HepG2 (cell line): ENCODE results near the gene MAP3K20. TPM values are rescaled to one million over a fixed set of nuclear protein-coding genes. Genes with fewer than 3 reads are reported as not detected.

Experiments used
- ATAC-seq: fragments of 200-7000 bp; cut with Tn5 transposase; 3 replicates; pipeline ENCODE4 v1.9.1; 2020; ENCODE audit warnings: mild to moderate bottlenecking, moderate library complexity
- BruUV-seq: library from RNA; stranded (reverse); fragments of 400-500 nt; replicated peaks from 2 replicates; lab custom pipeline; 2021; lab: Mats Ljungman, UMichigan
- CTCF ChIA-PET: fragments of 300-600 bp; formaldehyde crosslinking; extraction: SDS; loops from one replicate; lab custom pipeline; 2021; ENCODE audit warnings: low total read pairs, inconsistent platforms, low intra/inter-chr PET ratio; lab: Yijun Ruan, JAX
- POLR2A ChIA-PET: fragments of 350-600 bp; sonication (Branson Sonifier 250); formaldehyde crosslinking; loops from one replicate; lab custom pipeline; 2020; ENCODE audit warnings: antibody characterized with exemption, inconsistent platforms; lab: Yijun Ruan, JAX
- DNase-seq: peaks from one replicate; pipeline ENCODE4 v3.0.0-alpha.2; 2015; ENCODE audit warnings: low spot score
- FAIRE-seq: peaks from 3 replicates; lab custom pipeline; 2011; peaks lifted over from hg19 to GRCh38; lab: Jason Lieb, UNC
- H2AFZ ChIP-seq: one replicate; pipeline ENCODE4 v1.6.1; 2011; ENCODE audit warnings: low read length, inconsistent platforms
- H3K27ac ChIP-seq: fragments of 300-600 bp; 3 replicates; pipeline ENCODE4 v1.8.0; 2011; ENCODE audit warnings: mixed run types, mild to moderate bottlenecking, mixed read lengths, low read length, inconsistent platforms; ENCODE audit not compliant: insufficient read depth; ENCODE audit errors: extremely low read length
- H3K27me3 ChIP-seq, 2 experiments: fragments of 200-600 bp in 1 of 2; 2 replicates in 1 of 2; 3 replicates in 1 of 2; pipeline versions ENCODE4 v1.6.0 to v1.8.0; 2011; ENCODE audit warnings: low read length in 2 of 2, mild to moderate bottlenecking in 2 of 2, moderate library complexity in 2 of 2, inconsistent platforms in 1 of 2; ENCODE audit not compliant: insufficient read depth in 2 of 2, control insufficient read depth in 1 of 2
- H3K36me3 ChIP-seq, 2 experiments: fragments of 200-600 bp in 1 of 2; replicated peaks in 1 of 2; 2 replicates in 1 of 2; 3 replicates in 1 of 2; pipeline versions ENCODE4 v1.5.1 to v1.8.0; 2011; ENCODE audit warnings: low read length in 2 of 2, inconsistent platforms in 1 of 2; ENCODE audit not compliant: insufficient read depth in 2 of 2, control insufficient read depth in 1 of 2
- H3K4me1 ChIP-seq: 2 replicates; pipeline ENCODE4 v1.5.1; 2012; ENCODE audit warnings: low read length, inconsistent platforms; ENCODE audit not compliant: insufficient read depth
- H3K4me2 ChIP-seq: 2 replicates; pipeline ENCODE4 v1.6.0; 2011; ENCODE audit warnings: low read depth, low read length, inconsistent platforms
- H3K4me3 ChIP-seq, 3 experiments: fragments of 200-600 bp in 1 of 3; sonication (generic), shearing (Covaris generic) in 1 of 3; replicated peaks in 1 of 3; 2 replicates each; pipeline ENCODE4 v1.5.1; 2011 to 2016; ENCODE audit warnings: low read length in 3 of 3, inconsistent platforms in 2 of 3, low read depth in 2 of 3, mild to moderate bottlenecking in 2 of 3, control low read depth in 1 of 3, mixed read lengths in 1 of 3; ENCODE audit not compliant: insufficient read depth in 1 of 3
- H3K79me2 ChIP-seq: one replicate; pipeline ENCODE4 v1.6.1; 2011; ENCODE audit warnings: low read length, inconsistent platforms; ENCODE audit not compliant: insufficient read depth
- H3K9ac ChIP-seq: 2 replicates; pipeline ENCODE4 v1.6.0; 2011; ENCODE audit warnings: mild to moderate bottlenecking, low read depth, low read length, inconsistent platforms; ENCODE audit not compliant: insufficient read depth
- H3K9me3 ChIP-seq: 2 replicates; pipeline ENCODE4 v1.5.1; 2012; ENCODE audit warnings: mild to moderate bottlenecking, low read length
- H4K20me1 ChIP-seq: 2 replicates; pipeline ENCODE4 v1.6.0; 2011; ENCODE audit warnings: inconsistent platforms, mild to moderate bottlenecking, low read length, moderate library complexity; ENCODE audit not compliant: insufficient read depth
- ARNT2 ChIP-seq: sonication (generic); formaldehyde crosslinking; IDR thresholded peaks from 2 replicates; pipeline ENCODE4 v1.8.0; 2022; ENCODE audit warnings: mild to moderate bottlenecking, low read depth, missing genetic modification reagents, moderate library complexity
- CBX1 ChIP-seq: IDR thresholded peaks from one replicate; pipeline ENCODE4 v1.6.1; 2016; ENCODE audit warnings: antibody characterized with exemption, low read depth
- EP300 ChIP-seq, 3 experiments: sonication (generic) in 1 of 3; formaldehyde crosslinking in 1 of 3; IDR thresholded peaks; 2 replicates each; pipeline versions ENCODE4 v1.5.1 to v1.6.1; 2011 to 2020; ENCODE audit warnings: low read depth in 2 of 3, low read length in 2 of 3, borderline replicate concordance in 1 of 3, improper control_type of control experiment in 1 of 3, mild to moderate bottlenecking in 1 of 3, missing genetic modification reagents in 1 of 3, moderate library complexity in 1 of 3
- EZH2 ChIP-seq: conservative IDR thresholded peaks from 2 replicates; pipeline ENCODE4 v1.6.1; 2012; ENCODE audit warnings: mild to moderate bottlenecking, low read depth, low read length, moderate library complexity
- HNRNPK ChIP-seq: fragments of 200-400 bp; formaldehyde crosslinking; IDR thresholded peaks from 2 replicates; pipeline ENCODE4 v1.6.1; 2018; ENCODE audit warnings: low read length, low read depth, moderate library complexity, mild to moderate bottlenecking; ENCODE audit not compliant: poor library complexity, severe bottlenecking
- IKZF4 ChIP-seq: sonication (generic); formaldehyde crosslinking; IDR thresholded peaks from 2 replicates; pipeline ENCODE4 v1.5.1; 2020; ENCODE audit warnings: borderline replicate concordance, mild to moderate bottlenecking, low read depth, missing genetic modification reagents; ENCODE audit errors: not compliant biosample characterization
- KAT2B ChIP-seq: fragments of 150-350 bp; IDR thresholded peaks from 2 replicates; pipeline ENCODE4 v1.6.1; 2014; ENCODE audit warnings: low read depth, low read length, borderline replicate concordance
- KDM1A ChIP-seq: IDR thresholded peaks from 2 replicates; pipeline ENCODE4 v1.6.1; 2016; ENCODE audit warnings: missing compliant biosample characterization
- SNRNP70 ChIP-seq: fragments of 200-400 bp; formaldehyde crosslinking; IDR thresholded peaks from 2 replicates; pipeline ENCODE4 v1.6.1; 2017; ENCODE audit warnings: mild to moderate bottlenecking, low read depth, low read length, moderate library complexity
- STAG1 ChIP-seq: sonication (generic); formaldehyde crosslinking; IDR thresholded peaks from 2 replicates; pipeline ENCODE4 v1.4.0; 2020; ENCODE audit warnings: missing genetic modification reagents
- THYN1 ChIP-seq: sonication (generic); formaldehyde crosslinking; IDR thresholded peaks from 2 replicates; pipeline ENCODE4 v1.8.1; 2023; ENCODE audit warnings: low read depth, mild to moderate bottlenecking, moderate library complexity, missing genetic modification reagents, borderline replicate concordance
- ZNF550 ChIP-seq: sonication (generic); formaldehyde crosslinking; IDR thresholded peaks from 2 replicates; pipeline ENCODE4 v1.4.0; 2020; ENCODE audit warnings: mild to moderate bottlenecking, missing genetic modification reagents, borderline replicate concordance
- ZNF839 ChIP-seq: sonication (generic); formaldehyde crosslinking; IDR thresholded peaks from 2 replicates; pipeline ENCODE4 v1.4.0; 2020; ENCODE audit warnings: missing genetic modification reagents, mild to moderate bottlenecking, borderline replicate concordance
- WGBS: methylation state at CpG from one replicate; pipeline ENCODE4 v1.1.6; 2017; ENCODE audit warnings: low lambda C conversion rate; 5-methylcytosine and 5-hydroxymethylcytosine counted together
- in situ Hi-C: cut with HindIII; loops from 2 replicates; pipeline ENCODE4 v1.10.0; 2017; ENCODE audit warnings: low pct_unique_long_range_greater_than_20kb; ENCODE audit not compliant: extremely low pct_ligation_motif_present
- intact Hi-C: fragments of 100-400 bp; cut with micrococcal nuclease; formaldehyde crosslinking; loops from one replicate; pipeline ENCODE4 v1.10.0; 2022; ENCODE audit not compliant: unreplicated experiment
- polyA plus RNA-seq, 8 experiments: library from polyadenylated mRNA; depleted of rRNA in 3 of 8; stranded (reverse) in 7 of 8; unstranded in 1 of 8; fragments of >200 nt; fragmentation: Illumina TruSeq in 4 of 8; extraction: Trizol in 4 of 8; gene quantifications; 2 replicates each; pipeline versions ENCODE4 v1.2.1 to v1.2.3, GENCODE V29; 2011 to 2016; ENCODE audit warnings: low read depth in 4 of 8, missing spikeins in 1 of 8, mixed read lengths in 1 of 8; ENCODE audit not compliant: insufficient read depth in 1 of 8
- total RNA-seq, 5 experiments: library from RNA; depleted of rRNA; stranded (reverse); fragments of >200 nt; fragmentation: Illumina TruSeq; extraction: Trizol; gene quantifications; 2 replicates each; pipeline ENCODE4 v1.2.3, GENCODE V29; 2016; ENCODE audit warnings: low read depth in 1 of 5
- TF ChIP-seq, protein P1 (sequence below): sonication (generic); formaldehyde crosslinking; IDR thresholded peaks from 2 replicates; pipeline ENCODE4 v1.4.0; 2020; ENCODE audit warnings: mild to moderate bottlenecking, missing genetic modification reagents
- TF ChIP-seq, protein P2 (sequence below): sonication (generic); formaldehyde crosslinking; IDR thresholded peaks from 2 replicates; pipeline ENCODE4 v1.5.0; 2020; ENCODE audit warnings: missing genetic modification reagents
- TF ChIP-seq, protein P3 (sequence below), 2 experiments: fragments of 450-650 bp in 1 of 2; sonication (generic) in 1 of 2; formaldehyde crosslinking; IDR thresholded peaks; 2 replicates each; pipeline versions ENCODE4 v1.5.0 to v1.8.0; 2020 to 2022; ENCODE audit warnings: mild to moderate bottlenecking in 1 of 2, missing genetic modification reagents in 1 of 2
- TF ChIP-seq, protein P4 (sequence below): sonication (generic); formaldehyde crosslinking; IDR thresholded peaks from 2 replicates; pipeline ENCODE4 v1.4.0; 2020; ENCODE audit warnings: missing genetic modification reagents
- TF ChIP-seq, protein P5 (sequence below): sonication (generic); formaldehyde crosslinking; IDR thresholded peaks from 2 replicates; pipeline ENCODE4 v1.4.0; 2020; ENCODE audit warnings: low read depth, mild to moderate bottlenecking, missing genetic modification reagents

Gene MAP3K20
- total and polyA plus RNA-seq, 2 of the 13 experiments (the other 11 are each of a cell fraction or from before 2014, with no cell fraction given) = 5.2 to 13.5 TPM

DNA sequence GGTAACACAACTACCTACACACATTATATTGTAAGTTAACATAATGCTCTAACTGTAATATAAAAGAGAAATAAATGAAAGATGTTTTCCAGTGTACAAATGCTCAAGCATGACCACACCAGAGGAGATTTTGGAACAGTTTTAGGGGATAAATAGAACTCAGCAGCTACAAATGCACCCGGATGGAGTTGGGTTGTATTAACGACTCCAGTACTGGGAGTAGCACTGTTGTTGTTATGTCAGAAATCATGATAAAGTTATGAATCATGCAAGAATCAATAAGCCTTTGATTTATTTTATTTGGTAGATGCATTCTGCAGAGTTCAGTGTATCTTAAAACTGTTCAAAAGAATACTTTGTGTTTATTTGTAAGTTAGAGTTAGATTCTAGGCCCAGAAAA lies 126.9 kb downstream of the MAP3K20 start (continued):
- no peak for TF ChIP-seq HNRNPK

DNA sequence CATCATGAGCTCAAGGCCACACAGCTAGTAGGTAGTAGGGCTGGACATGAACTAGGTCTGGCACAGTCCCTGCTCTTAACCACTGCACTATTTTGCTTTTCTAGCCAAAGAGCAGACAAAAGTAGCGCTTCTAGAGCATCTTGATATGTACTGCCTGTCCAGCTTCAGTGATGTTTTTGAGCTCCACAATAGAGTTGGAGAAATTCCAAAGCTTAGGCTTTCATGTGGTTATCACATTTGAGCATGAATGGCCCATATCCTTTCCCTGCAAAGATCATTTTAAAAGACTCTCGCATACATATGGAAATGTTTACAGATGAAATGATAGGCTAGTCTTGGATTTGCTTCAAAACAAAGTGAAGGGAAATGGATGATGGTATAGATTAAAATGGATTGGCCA lies 128.7 kb downstream of the MAP3K20 start:
- Histone ChIP-seq H3K9ac (no peak overlapping the region), H3K79me2 (no peaks in the 10 kb centered on the region), H3K4me2 (no peak overlapping the region), H4K20me1 (no peaks in the 10 kb centered on the region), H3K9me3 (no peaks in the 10 kb centered on the region), H3K4me3 (no peak overlapping the region), H3K4me1 (no peaks in the 10 kb centered on the region), H3K27me3 (no peaks in the 10 kb centered on the region), H3K36me3 (no peaks in the 10 kb centered on the region), H3K27ac (no peak overlapping the region), H2AFZ (no peak overlapping the region)
- intact Hi-C loops = no loop called here
- no peak for DNase-seq
- FAIRE-seq = no peak
- ChIA-PET CTCF (no interaction called here), POLR2A (no interaction called here)
- no peak for ATAC-seq
- 48% methylated on average over 2 of the region's 2 CpGs for WGBS
- in situ Hi-C loops = no loop called here
- no TSS peak for BruUV-seq
- TF ChIP-seq, protein P1, sequence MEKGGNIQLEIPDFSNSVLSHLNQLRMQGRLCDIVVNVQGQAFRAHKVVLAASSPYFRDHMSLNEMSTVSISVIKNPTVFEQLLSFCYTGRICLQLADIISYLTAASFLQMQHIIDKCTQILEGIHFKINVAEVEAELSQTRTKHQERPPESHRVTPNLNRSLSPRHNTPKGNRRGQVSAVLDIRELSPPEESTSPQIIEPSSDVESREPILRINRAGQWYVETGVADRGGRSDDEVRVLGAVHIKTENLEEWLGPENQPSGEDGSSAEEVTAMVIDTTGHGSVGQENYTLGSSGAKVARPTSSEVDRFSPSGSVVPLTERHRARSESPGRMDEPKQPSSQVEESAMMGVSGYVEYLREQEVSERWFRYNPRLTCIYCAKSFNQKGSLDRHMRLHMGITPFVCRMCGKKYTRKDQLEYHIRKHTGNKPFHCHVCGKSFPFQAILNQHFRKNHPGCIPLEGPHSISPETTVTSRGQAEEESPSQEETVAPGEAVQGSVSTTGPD = no peak
- TF ChIP-seq STAG1 (CRISPR knock-in tag) = no peak
- TF ChIP-seq KDM1A (CRISPR knock-in tag) = no peak
- TF ChIP-seq SNRNP70 = no peak
- no peak for TF ChIP-seq CBX1
- TF ChIP-seq ZNF839 = no peak
- TF ChIP-seq EZH2 = no peak
- TF ChIP-seq IKZF4 (CRISPR knock-in tag) = no peak
- TF ChIP-seq, protein P2, sequence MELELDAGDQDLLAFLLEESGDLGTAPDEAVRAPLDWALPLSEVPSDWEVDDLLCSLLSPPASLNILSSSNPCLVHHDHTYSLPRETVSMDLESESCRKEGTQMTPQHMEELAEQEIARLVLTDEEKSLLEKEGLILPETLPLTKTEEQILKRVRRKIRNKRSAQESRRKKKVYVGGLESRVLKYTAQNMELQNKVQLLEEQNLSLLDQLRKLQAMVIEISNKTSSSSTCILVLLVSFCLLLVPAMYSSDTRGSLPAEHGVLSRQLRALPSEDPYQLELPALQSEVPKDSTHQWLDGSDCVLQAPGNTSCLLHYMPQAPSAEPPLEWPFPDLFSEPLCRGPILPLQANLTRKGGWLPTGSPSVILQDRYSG (CRISPR knock-in tag) = no peak
- TF ChIP-seq KAT2B = no peak
- TF ChIP-seq, protein P3, sequence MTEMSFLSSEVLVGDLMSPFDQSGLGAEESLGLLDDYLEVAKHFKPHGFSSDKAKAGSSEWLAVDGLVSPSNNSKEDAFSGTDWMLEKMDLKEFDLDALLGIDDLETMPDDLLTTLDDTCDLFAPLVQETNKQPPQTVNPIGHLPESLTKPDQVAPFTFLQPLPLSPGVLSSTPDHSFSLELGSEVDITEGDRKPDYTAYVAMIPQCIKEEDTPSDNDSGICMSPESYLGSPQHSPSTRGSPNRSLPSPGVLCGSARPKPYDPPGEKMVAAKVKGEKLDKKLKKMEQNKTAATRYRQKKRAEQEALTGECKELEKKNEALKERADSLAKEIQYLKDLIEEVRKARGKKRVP (CRISPR knock-in tag; IDR thresholded peaks at IDR 0.05) = no peak
- TF ChIP-seq, protein P4, sequence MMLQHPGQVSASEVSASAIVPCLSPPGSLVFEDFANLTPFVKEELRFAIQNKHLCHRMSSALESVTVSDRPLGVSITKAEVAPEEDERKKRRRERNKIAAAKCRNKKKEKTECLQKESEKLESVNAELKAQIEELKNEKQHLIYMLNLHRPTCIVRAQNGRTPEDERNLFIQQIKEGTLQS (CRISPR knock-in tag) = no peak
- TF ChIP-seq, protein P5, sequence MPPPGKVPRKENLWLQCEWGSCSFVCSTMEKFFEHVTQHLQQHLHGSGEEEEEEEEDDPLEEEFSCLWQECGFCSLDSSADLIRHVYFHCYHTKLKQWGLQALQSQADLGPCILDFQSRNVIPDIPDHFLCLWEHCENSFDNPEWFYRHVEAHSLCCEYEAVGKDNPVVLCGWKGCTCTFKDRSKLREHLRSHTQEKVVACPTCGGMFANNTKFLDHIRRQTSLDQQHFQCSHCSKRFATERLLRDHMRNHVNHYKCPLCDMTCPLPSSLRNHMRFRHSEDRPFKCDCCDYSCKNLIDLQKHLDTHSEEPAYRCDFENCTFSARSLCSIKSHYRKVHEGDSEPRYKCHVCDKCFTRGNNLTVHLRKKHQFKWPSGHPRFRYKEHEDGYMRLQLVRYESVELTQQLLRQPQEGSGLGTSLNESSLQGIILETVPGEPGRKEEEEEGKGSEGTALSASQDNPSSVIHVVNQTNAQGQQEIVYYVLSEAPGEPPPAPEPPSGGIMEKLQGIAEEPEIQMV (CRISPR knock-in tag) = no peak
- TF ChIP-seq THYN1 (CRISPR knock-in tag) = no peak
- TF ChIP-seq ZNF550 (CRISPR knock-in tag) = no peak
- no peak for TF ChIP-seq EP300 (IDR thresholded peaks at IDR 0.05; ENCODE audit: low read depth in 2 of 2, low read length in 2 of 2)
- TF ChIP-seq EP300 (CRISPR knock-in tag; IDR thresholded peaks at IDR 0.05; ENCODE audit: borderline replicate concordance) = no peak
- TF ChIP-seq ARNT2 (CRISPR knock-in tag) = no peak
